BE2C (cell line): ENCODE measurements around the gene R3HDM1.
"Not testable (repeated sequence)": the region's sequence is repeated elsewhere in the genome, so short reads cannot be mapped to it uniquely, and the experiment has no call there.

Source experiments
- DNase-seq: peaks from one replicate; pipeline ENCODE4 v3.0.0-alpha.2; 2020
- H3K27me3 ChIP-seq: fragments of 250-450 bp; sonication (Bioruptor Pico); 2 replicates; pipeline ENCODE4 v1.5.1; 2020; ENCODE audit warnings: mild to moderate bottlenecking
- H3K36me3 ChIP-seq: fragments of 250-450 bp; sonication (Bioruptor Pico); 2 replicates; pipeline ENCODE4 v1.5.1; 2020; ENCODE audit warnings: mild to moderate bottlenecking
- H3K4me1 ChIP-seq: fragments of 250-450 bp; sonication (Bioruptor Pico); 2 replicates; pipeline ENCODE4 v1.5.1; 2020
- H3K4me3 ChIP-seq: 2 replicates; pipeline ENCODE4 v1.5.1; 2011; ENCODE audit warnings: low read depth, low read length
- H3K9me3 ChIP-seq: fragments of 250-450 bp; sonication (Bioruptor Pico); 2 replicates; pipeline ENCODE4 v1.5.1; 2020
- CTCF ChIP-seq: IDR thresholded peaks from 2 replicates; pipeline ENCODE4 v1.5.1; 2012; ENCODE audit warnings: mild to moderate bottlenecking, low read depth, low read length

The R3HDM1 gene

GRCh38 chr2:135617501-135618015 is 86.3 kb downstream of the R3HDM1 start:
- H3K27me3 ChIP-seq = no peaks in the 10 kb centered on the region
- DNase-seq = no peak
- H3K4me1 ChIP-seq = no peaks in the 10 kb centered on the region
- no peak for TF ChIP-seq CTCF
- no peak overlapping the region for H3K4me3 ChIP-seq
- no peaks in the 10 kb centered on the region for H3K36me3 ChIP-seq
- H3K9me3 ChIP-seq = no peaks in the 10 kb centered on the region

DNA sequence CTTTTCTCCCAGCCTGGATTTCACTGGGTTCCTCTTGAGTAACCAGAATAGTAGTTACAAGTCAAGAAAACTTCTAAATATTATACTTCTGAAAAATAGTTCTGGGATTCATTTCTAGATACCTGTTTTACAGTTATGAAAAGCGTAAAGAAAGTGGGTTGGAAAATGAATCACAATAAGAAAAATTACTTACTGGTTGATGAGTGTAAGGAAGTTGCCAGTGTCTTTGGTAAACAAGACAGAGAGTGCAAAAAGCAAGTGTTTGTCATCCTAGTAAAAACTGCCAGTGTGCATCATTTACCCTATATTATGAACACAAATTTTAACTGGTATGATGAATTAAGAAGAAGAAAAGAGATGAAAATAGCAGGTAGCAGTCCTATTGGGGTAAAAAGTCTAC is 88.9 kb downstream of the R3HDM1 start:
- H3K27me3 ChIP-seq = no peaks in the 10 kb centered on the region
- no peak overlapping the region for H3K4me3 ChIP-seq
- no peaks in the 10 kb centered on the region for H3K9me3 ChIP-seq
- no peak for TF ChIP-seq CTCF
- H3K36me3 ChIP-seq = no peaks in the 10 kb centered on the region
- no peaks in the 10 kb centered on the region for H3K4me1 ChIP-seq
- DNase-seq = no peak

- TF ChIP-seq CTCF = no peak
- H3K9me3 ChIP-seq = no peaks in the 10 kb centered on the region
These were observed 98.2 kb downstream of the R3HDM1 start for GRCh38 chr2:135629520-135629919.

GRCh38 chr2:135630034-135630433 is 98.8 kb downstream of the R3HDM1 start:
- H3K36me3 ChIP-seq, H3K9me3 ChIP-seq: not testable (repeated sequence)

More at GRCh38 chr2:135629520-135629919, 98.2 kb downstream of the R3HDM1 start:
- Histone ChIP-seq H3K36me3 (no peaks in the 10 kb centered on the region), H3K4me1 (no peaks in the 10 kb centered on the region), H3K27me3 (no peaks in the 10 kb centered on the region), H3K4me3 (no peak overlapping the region)
- DNase-seq = no peak

DNA sequence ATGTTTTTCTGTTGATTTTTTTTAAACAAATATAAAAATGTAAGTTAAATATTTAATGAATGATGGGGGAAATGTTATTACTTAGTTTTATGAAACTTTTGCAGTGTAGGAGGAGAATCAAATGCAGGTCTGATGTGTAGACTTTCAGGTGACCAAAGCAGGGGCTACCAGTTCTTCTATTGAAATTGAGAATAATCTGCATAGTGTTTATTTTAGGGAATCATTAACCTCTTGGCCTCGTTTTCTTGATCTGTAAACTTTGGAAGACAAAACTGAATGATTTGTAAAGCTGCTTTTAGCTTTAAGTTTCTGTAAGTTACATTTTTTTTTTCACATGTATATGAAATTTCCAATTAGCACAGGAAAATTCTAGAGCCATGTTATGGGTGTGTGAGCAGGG is 99.2 kb downstream of the R3HDM1 start:
- no peak for TF ChIP-seq CTCF
- DNase-seq = no peak

More at GRCh38 chr2:135630034-135630433, 98.8 kb downstream of the R3HDM1 start:
- not testable (repeated sequence) for H3K27me3 ChIP-seq, H3K4me3 ChIP-seq, H3K4me1 ChIP-seq, DNase-seq

GRCh38 chr2:135633582-135633981 is 102.3 kb downstream of the R3HDM1 start:
- no peaks in the 10 kb centered on the region for H3K9me3 ChIP-seq
- TF ChIP-seq CTCF = no peak
- H3K36me3 ChIP-seq = no peaks in the 10 kb centered on the region; the same call in 1 of the 2 replicates
- H3K4me3 ChIP-seq = no peak overlapping the region
- H3K4me1 ChIP-seq = no peaks in the 10 kb centered on the region
- DNase-seq = no peak
- no peaks in the 10 kb centered on the region for H3K27me3 ChIP-seq

More for the DNA sequence above, 99.2 kb downstream of the R3HDM1 start:
- no peaks in the 10 kb centered on the region for H3K4me1 ChIP-seq
- H3K4me3 ChIP-seq = no peak overlapping the region
- no peaks in the 10 kb centered on the region for H3K27me3 ChIP-seq
- H3K36me3 ChIP-seq = no peaks in the 10 kb centered on the region
- H3K9me3 ChIP-seq = no peaks in the 10 kb centered on the region
